Activated effector memory CD4-positive, alpha-beta T cell treated with anti-CD3 and anti-CD28 coated beads, Interleukin-2, amount 50 U/mL, for 16 hours (primary cell): ENCODE results near the gene LSM10.
A peak's percentile ranks its signal among the peaks of the same experiment; 100 is the strongest.

Experiments
- DNase-seq: peaks from one replicate; pipeline ENCODE4 v3.0.0-alpha.2; 2020

Gene LSM10

DNA sequence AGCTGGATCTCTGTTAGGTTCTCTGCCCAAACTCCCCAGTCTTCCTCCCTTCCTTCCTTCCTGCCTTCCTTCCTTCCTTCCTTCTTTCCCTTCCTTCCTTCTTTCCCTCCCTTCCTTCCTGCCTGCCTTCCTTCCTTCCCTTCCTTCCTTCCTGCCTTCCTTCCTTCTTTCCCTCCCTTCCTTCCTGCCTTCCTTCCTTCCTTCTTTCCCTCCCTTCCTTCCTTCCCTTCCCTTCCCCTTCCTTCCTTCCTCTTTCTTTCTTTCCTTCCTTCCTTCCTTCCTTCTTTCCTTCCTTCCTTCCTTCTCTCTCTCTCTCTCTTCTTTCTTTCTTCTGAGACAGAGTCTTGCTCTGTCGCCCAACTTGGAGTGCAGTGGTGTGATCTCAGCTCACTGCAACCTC lies 8.7 kb upstream of the LSM10 start:
- DNase-seq = no peak

DNA sequence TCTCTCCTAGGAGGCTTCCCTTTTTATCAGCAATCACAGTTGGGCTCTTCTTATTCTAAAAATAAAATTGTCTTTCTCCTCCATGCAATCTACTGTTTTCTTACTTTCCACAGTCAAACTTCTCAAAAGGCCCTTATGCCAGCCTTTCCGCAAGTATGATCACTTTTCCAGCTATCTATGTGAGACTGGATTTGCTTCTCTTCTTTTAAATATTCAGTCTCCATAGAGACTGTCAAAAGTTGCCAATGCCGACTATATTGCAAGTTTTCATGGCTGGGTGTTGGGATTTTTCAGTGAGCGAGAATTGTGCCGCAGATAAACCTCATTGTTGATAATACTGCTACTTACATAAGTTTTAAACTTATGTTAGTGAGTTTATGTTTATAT lies 4.8 kb upstream of the LSM10 start:
- no peak for DNase-seq

DNA sequence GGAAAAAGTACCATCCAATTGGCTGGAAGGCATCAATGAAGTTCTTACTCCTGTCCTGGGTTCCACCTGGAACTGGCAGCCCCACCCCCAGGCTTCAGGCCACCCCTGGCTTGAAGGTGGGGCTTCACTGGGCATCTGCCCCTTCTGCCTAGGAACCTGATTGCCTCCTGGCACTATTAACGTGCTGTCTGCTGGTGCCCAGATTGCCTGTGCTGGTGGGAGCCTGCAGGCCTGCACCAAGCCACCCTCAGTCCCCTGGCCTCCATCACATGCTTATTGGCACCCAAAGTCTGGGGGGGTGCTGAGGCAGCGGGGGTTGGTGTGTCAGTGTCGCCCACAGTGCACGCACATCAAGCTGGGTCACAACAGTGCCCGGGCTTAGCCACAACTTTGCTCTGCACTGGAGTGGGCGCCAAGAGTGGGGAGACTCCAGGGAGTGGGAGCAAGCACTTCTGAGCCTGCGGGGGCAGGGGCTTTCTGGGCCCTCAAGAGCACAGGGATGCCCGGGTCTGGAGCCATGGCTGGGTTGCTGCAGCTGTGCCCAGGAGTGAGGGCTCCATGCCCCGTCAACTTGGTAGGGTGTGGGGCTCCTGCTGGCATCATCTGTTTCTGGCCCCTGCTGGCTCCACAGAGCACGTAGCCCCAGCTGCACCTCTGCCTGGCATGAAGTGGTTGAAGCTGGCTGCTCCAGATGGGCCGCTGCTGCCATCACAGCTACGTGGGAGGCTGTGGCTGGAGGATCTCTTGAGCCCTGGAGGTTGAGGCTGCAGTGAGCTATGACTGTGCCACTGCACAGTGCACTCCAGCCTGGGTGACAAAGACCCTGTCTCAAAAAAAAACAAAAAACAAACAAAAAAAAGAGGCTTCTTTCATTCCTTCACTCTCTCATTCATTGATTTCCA lies 4.1 kb upstream of the LSM10 start:
- DNase-seq = no peak

DNA sequence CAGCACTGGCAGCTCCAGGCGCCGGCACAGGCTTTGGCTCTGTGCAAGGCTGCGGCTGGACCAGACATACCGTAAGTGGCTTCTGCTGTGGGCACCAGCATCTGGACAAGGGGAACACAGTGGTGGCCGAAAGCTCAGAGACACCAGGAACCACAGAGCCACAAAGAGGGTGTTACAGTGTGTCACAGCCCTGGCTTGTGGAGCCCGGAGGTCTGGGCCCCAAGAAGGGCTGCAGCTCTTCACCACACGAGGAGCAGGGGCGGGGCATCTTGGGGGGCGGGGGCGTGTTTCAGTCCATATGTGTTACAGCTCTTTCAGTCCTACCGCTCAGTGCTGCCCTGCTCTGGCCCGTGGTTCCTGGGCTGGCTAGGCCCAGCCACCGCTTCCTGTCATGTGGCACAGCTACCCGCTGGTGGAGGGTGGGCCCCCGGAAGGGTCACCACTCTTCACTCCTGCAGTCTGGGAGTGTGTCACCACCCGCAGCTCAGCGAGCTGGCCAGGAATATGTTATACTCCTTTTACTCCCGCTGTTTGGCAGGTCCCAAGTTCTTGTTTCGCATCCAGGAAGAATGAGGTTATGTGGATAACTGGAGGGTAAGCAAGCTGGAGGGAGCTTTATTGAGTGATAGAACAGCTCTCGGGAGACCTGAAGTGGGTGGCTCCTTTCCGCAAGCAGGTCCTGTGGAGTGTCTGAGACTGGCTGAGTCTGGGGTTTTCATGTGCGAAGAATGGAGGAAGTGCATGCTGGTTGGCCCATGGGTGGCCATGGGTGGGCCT lies 3.3 kb upstream of the LSM10 start:
- peak; percentile 73 for DNase-seq

GRCh38 chr1:36400514-36400824 lies 2.8 kb upstream of the LSM10 start:
- DNase-seq = no peak

- DNase-seq = no peak
Measured at GRCh38 chr1:36398370-36398977, 766 bp upstream of the LSM10 start.

- DNase-seq = no peak
Measured at GRCh38 chr1:36397083-36397377, 678 bp downstream of the LSM10 start.

DNA sequence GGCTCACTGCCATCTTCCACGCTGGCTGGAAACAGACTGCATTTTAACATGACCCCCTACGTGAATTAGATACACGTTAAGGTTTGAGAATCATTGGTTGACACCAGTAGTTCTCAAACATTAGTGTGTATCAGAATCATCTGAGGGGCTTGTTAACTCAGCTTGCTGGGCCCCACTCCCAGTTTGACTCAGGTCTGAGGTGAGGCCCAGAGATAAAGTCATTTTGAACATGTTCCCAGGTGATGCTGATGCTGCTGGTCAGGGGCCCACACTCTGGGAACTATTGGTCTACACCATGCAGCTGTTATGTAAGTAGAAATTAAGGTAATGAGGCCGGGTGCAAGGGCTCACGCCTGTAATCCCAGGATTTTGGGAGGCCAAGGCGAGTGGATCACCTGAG lies 1.3 kb downstream of the LSM10 start:
- DNase-seq = no peak

DNA sequence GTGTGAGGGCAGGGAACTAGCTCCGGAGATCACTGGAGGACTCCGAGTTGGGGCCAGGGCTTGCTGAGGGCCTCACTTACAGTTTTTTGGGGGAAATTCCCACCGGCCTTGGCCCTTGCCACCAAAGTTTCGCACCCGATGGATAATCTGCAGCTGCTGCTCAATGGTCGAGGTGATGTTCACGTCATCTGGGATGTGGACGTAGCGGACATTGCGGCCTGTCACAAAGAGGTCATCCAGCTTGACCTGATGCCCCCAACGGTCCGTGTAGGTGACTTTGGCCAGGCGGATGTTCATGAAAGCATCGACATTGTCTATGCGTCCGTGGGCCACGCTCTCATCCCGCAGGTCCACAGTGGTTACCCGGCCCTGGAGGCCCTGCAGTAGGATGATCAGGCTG lies 4.0 kb downstream of the LSM10 start:
- no peak for DNase-seq

- DNase-seq = no peak
Measured at GRCh38 chr1:36392836-36393235, 4.9 kb downstream of the LSM10 start.

GRCh38 chr1:36391271-36391670 lies 6.4 kb downstream of the LSM10 start:
- DNase-seq = no peak

DNA sequence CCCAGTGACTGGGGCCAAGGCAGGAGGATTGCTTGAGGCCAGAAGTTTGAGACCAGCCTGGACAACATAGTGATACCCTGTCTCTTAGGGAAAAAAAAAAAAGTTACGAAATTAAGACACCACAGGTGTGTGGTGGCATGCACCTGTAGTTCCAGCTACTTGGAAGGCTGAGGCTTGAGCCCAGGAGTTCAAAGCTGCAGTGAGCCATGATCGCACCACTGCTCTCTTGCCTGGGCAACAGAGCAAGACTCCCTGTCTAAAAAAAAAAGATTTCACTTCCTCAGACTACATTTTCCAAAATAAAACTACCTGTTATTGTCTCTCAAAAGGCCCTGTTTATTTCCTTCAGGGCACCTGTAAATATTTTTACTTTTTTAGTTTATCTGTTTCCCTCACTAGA lies 7.3 kb downstream of the LSM10 start:
- DNase-seq = no peak

GRCh38 chr1:36389999-36390398 lies 7.7 kb downstream of the LSM10 start:
- DNase-seq = no peak

GRCh38 chr1:36389261-36389660 lies 8.4 kb downstream of the LSM10 start:
- DNase-seq = no peak

DNA sequence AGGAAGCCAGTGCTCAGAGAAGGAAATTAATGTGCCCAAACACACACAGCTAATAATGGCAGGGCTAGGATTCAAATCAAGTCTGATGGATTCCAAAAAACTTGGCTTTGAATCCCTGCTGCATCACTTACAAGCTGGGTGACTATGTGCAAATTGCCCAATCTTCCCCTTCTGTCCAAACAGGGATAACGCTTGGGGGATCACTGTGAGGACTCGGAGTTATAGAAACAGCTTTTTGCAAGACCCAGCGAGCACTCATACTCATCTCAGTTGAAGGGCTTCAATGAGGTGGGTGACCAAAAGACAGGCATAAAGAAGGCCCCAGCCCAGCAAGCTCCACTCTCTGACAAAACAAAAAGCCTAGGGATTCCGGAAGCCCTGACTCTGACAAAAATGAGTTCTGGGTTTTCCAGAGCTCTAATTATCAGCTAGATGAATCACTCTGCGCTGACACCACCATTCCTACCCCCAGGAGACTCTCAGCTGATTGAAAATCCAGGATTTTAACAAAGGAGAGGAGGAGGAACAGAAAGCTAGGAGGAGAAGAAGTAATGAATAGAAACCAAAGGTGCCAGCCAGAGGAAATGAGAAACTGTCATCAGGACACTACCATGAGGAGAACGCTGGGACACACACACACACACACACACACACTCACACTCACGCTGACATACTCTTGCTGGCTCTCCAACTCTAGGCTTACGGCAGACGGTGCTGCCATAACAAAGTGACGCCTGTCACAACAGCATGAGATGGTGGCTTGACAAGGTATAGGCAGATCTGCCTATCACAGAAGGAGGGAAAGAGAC lies 10.4 kb downstream of the LSM10 start:
- DNase-seq = no peak

DNA sequence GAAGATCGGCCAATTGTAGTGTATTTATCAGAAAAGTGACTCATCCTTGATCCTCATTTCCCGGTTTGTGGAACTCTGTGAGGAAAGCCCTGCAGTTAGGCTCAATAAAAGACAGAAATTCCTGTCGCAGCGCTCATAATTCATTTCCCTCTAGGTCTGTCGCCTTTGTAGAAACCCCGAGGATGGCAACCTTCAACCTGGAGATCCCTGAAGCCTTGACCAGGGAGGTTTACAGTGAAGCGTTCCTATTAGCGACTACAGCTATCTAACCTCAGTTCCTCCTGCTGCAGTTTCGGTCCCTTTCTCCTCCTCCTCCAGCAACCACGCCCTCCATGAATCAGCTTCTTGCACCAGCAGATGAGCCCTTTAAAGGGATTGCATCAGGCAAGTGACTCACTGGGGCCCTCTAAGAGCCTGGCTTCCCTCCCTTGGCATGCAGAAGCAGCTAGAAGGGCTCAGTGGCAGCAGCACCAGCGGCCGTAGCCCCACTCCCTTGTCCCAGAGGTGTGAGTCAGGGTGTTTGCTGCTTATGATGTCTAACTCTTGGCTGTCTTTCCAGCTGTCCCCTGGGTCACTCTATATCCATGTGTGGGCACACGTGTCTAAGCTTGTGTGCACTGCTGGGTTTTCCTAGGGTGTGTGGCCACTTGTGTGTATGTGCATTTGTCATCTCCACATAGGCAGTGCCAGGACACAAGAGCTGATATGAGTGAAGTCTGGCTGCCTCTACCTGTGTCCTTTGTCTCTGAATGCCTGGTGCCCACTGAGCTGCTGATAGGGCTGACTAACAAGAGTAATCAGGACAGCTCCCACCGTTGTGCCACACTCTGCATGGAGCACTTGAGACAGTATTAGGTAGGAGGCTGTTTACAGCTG lies 11.2 kb downstream of the LSM10 start:
- DNase-seq = peak; percentile 95

GRCh38 chr1:36385410-36386264 lies 12.1 kb downstream of the LSM10 start, which contains the start of gene STK40:
STK40 (minus strand) TSS chr1:36385924; CDS start chr1:36361332, 24,592 bp downstream.
- peak; percentile 99 for DNase-seq

DNA sequence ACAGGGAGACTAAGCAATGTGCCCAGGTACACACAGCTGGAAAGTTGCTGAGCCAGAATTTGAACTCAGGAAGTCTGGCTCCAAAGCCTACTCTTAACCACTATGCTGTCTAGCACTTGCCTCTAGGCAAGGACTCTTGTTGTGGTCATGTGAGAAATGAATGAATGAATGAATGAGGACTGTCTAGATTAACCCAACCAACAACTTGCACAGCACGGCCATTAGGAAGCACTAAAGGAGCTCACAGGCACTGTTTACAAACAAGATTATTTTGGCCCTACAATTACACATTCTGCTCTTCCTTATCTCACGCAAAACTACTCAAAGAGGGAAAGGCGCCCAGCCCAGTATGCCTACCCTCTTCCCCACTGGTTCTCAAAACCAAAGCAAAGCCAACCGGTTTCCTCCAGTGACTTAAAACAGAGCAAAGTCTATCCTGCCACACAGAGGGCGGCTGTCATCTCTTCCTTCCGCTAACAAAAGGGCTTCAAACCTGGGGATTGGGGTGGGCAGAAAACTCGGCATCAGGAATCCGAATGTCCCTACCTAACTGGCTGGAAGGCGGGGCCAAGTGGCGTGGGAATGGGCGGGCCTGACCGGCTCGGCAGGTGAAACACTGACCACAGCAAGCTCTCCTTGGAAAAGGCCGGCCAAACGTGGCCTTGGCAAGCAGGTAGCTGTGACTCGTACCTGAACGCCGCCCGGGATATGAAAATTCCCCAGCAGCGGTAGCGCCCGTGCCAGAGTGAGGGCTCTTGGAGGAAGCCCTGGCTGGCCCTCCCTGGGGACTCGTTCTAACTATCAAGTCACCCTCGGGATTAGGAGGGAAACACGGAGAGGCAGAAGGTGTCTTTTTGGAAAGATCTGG lies 12.9 kb downstream of the LSM10 start:
- peak; percentile 81 for DNase-seq

- no peak for DNase-seq
Measured at GRCh38 chr1:36383240-36383639, 14.5 kb downstream of the LSM10 start.

DNA sequence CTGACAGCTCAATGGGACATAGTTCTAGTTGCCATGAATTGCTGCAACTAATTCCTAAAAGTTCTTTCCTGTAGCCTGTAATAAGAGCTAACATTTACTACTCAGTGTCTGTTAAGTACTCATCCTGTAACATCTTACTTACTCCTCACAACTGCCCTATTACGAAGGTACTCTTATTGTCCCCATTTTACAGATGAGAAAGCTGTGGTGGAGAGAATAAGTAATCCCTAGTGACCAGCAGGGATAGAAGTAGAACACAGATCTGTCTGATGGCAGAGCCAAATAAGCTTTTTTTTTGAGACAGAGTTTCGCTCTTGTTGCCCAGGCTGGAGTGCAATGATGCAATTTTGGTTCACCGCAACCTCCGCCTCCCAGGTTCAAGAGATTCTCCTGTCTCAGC lies 15.0 kb downstream of the LSM10 start:
- DNase-seq = no peak
